Dermis blood vessel endothelial cell (primary cell): ENCODE data around the gene SART3. TPM values are rescaled to one million over a fixed set of nuclear protein-coding genes. Genes with fewer than 3 reads are reported as not detected.
"Not testable (repeated sequence)": the region's sequence is repeated elsewhere in the genome, so short reads cannot be mapped to it uniquely, and the experiment has no call there.

Experiments used
- DNase-seq: peaks from one replicate; pipeline ENCODE4 v3.0.0; 2010
- total RNA-seq: library from RNA; depleted of rRNA; stranded (reverse); fragments of >200 nt; gene quantifications from 2 replicates; pipeline ENCODE4 v1.2.3, GENCODE V29; 2014

Gene SART3
- total RNA-seq, 1 donor from 2014 or later: 76.7 TPM

DNA sequence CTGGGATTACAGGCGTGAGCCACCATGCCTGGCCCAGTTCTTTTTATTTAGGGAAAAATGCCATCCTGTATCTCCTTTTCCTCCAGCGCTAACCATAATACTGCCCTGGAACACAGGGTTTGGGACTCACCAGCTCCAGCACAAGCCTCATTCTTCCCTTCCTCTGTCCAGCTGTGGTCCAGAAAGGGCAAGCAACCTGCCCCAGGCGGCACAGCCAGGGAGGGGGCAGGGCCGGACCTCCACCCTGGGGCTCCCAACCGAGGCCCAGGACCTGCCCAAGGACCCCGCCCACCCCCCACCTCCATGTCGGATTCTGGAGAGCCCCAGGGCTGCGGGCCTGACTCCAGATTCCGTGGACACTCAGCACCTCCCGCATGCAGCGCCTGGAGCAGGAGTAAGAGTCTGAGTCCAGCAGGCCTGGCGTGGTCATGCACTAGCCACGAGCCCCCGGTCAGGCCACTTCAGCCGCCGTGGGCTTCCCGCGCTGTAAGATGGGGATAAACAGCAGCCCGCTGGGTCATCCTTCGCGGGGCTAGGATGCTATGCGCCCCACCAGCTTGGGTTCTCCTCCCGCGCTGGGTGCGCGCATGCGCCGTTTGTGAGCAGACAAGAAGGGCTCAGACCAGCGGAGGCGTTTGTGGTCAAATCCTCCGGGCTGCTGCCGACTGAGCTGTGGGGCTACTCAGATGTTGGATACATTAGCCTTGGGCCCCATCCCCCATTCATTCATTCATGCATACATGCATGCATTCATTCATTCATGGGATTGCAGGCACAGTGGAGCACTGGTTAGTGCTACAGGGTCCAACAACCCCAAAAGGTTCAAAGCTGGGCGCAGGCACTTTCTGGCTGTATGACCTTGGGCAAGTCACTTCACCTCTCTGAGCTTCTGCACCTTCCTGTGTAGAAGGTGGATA is 20.6 kb upstream of the SART3 start:
- DNase-seq: no peak

DNA sequence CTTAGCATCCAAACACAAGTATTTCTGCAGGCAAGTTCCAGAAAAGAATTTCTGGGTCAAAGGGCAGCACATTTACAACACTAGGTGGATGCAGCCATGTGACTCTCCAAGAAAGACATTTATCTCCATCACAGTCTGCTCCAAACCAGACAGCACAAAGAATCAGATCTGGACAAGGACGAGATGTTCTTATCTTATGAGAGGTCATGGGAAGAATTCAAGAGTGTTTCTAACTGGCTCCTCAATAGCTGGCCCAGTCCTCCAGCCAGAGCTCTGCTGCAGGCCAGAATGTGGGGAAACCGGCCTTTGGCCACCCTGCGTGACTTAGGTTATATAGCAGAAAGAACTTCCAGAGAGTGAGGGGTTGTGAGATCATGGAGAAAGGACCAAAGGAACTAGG is 19.6 kb upstream of the SART3 start:
- no peak for DNase-seq

DNA sequence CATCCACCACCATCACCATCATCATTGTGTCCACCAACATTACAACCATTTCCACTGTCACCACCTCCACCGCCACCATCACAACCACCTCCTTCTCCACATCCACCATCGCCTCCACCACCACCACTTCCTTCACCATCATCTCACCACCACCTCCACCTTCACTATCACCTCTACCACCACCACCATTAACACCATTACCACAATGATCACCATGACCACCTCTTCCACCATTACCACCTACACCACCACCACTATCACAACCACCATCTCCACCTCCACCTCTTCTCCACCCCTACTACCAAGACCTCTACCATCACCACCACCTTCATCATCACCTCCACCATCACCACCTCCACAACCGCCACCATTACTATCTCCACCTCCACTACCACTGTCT is 17.8 kb upstream of the SART3 start:
- DNase-seq: no peak

DNA sequence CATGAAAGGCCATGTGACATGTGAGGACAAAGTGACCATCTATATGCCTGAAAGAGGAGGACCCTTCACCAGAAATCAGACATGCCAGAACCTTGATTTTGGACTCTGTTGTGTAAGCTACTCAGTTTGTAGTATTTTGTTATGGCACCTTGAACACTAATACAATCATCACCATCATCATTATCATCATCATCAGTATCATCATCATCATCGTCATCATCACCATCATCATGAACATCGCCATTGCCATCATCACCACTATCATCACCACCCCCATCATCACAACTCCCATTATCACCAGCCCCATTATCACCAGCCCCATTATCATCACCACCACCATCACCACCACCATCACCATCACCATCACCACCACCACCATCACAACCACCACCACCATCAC is 17.3 kb upstream of the SART3 start:
- no peak for DNase-seq

- no peak for DNase-seq
These were observed 16.5 kb upstream of the SART3 start for GRCh38 chr12:108577458-108577857.

DNA sequence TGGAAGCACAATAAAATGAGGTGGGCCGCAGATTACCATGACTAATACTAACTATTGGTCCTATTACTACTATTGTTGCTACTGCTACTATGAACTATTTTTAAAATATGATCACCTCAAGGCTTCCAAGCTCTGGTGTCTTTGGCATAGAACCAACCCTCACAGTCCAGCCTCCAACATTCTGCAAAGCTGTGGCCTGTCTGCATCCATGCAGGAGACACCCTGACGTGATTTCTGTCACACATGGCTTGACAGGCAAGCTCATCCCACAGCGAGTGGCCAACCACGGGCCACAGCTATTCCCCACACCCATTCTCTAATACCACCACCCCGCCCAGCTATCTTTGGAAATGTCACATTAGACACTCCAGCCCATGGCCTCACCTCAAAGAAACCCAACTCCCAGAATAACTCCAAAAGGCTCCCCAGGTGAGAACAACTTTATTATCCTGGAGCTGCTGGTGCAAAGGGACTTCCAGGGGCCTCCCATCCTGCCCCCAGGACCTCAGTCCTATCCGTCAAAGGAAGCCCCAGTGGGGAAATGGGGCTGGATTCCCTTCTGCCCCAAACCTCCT is 15.8 kb upstream of the SART3 start:
- no peak for DNase-seq

DNA sequence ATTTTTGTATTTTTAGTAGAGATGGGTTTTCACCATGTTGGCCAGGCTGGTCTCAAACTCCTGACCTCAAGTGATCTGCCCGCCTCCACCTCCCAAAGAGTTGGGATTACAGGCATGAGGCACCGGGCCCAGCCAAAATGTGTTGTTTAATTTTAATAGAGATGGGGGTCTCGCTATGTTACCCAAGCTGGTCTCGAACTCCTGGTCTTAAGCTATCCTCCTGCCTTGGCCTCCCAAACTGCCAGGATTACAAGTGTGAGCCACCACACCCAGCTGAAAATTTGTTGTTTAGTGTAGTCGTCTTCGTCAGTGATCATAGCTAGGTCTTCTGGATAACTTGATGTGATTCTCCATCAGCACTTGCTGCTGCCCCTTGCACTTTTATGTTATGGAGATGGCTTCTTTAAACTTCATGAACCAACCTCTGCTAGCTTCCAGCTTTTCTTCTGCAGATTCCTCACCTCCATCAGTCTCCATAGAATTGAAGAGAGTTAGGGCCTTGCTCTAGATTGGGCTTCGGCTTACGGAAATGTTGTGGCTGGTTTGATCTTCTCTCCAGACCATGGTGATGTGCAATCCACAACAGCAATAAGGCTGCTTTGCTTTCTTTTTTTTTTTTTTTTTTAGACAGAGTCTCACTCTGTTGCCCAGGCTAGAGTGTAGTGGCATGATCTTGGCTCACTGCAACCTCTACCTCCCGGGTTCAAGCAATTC is 14.4 kb upstream of the SART3 start:
- DNase-seq: no peak

DNA sequence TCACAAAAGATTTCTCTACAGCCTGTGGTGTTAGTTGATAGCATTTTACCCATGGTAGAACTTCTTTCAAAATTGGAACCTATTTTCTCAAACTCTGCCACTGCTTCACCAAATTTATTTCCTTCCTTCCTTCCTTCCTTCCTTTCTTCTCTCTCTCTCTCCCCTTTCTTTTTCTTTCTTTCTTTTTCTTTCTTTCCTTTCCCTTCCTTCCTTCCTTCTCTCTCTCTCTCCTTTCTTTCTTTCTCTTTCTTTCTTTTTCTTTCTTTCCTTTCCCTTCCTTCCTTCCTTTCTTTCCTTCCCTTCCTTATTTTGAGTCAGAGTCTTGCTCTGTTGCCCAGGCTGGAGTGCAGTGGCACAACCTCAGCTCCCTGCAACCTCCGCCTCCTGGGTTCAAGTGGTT is 13.3 kb upstream of the SART3 start:
- not testable (repeated sequence) for DNase-seq

GRCh38 chr12:108573317-108573716 is 12.3 kb upstream of the SART3 start:
- DNase-seq: no peak

DNA sequence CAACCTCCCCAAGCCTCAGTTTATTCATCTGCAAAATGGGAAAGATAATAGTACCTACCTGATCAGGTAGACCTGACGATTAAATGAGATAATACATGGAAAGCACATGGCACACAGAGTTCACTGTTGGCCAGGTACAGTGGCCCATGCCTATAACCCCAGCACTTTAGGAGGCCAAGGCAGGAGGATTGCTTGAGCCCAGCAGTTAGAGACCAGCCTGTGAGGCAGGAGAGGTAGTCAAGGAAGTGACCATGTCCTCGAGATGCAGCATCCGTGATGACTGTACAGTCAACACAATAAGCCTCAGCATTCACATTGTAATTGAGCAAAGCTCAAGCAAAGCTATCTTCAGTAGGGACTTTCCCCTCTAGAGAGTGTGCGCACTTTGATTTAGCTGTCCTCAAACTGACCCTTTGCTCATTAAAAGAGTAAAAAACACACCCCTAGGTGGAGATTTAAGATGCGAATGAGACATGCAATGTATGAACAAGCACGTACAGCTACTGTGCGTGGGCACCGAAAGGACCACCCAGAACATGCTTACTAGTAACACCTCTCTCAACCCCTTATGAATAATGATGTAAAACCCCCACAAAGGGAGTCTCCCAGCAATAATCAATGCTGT is 11.3 kb upstream of the SART3 start:
- DNase-seq: peak; percentile 60

- no peak for DNase-seq
These were observed 10.7 kb upstream of the SART3 start for GRCh38 chr12:108571609-108572165.

DNA sequence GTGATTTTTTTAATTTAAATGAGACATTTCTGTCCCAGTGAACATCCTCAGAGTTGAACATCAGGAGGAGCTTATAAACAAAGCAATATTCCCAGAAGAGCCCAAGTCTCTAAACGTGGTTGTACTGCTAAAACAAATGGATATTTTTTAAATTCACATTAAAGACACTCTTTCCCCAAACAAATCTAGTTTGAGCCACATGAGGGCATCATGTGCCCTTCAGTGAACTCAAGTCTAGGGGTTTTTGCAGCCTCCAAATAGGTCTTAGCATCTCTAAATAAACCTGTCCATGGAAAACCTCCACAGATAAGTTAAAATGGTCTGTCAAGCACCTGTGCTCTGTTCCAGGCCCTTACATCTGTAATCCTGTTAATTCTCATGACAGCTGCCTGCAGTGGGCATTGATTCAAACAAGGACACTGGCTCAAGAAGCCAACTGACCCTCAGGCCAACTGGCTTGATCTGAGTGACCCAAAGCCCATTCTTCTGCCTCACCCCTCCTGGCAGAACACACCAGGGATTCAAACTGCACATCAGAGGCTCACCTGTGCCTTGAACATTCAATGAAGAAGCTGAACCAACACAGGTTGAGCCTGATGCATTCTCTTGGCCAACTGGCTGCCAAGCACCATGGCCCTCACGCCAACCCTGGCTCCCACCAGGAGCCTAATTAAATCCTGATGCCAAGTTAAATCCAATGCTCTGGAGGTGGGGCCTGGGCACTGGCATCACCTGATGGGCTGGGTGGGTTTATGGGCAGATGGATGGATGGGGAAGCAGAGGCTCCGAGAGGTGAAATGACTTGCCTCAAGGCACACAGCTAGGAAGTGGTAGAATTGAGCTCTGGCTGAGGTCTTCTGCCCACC is 10.0 kb upstream of the SART3 start:
- DNase-seq: peak; percentile 54

DNA sequence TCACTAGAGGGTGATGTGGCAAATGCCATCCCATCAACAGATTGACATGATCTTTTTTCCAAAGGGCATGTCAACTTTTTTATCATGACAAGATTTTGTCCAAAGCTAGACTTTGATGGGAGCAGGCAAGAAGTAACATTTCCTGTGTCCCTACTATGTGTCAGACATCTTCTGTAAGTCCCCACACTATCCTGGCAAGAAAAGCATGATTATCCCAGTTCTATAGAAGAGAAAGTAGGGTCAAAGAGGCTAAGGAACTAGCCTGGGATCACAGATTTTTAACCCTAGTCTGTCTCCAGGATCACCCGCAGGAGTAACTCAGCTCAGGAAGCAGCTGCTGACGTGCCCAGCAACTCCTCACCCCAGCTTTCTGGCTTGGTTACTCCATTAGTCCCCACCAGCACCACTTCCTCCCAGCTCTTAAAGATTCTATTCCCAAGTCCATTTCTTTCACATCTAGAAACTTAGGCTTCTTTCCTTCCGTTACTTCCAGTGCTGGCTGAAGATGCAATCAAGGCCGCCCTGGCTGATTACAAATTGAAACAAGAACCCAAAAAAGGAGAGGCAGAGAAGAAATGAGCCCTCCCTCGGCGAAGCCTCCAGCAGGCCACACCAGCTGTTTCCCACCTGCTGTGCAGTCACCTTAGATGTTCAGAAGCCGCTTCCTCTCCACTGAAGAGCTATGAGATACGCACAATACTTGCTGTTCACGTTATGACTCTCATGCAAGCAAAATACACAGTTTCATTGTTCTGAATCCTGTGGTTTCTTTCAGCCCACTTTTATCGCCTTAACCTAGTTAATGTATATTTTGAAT is 7.6 kb upstream of the SART3 start:
- DNase-seq: peak; percentile 18

DNA sequence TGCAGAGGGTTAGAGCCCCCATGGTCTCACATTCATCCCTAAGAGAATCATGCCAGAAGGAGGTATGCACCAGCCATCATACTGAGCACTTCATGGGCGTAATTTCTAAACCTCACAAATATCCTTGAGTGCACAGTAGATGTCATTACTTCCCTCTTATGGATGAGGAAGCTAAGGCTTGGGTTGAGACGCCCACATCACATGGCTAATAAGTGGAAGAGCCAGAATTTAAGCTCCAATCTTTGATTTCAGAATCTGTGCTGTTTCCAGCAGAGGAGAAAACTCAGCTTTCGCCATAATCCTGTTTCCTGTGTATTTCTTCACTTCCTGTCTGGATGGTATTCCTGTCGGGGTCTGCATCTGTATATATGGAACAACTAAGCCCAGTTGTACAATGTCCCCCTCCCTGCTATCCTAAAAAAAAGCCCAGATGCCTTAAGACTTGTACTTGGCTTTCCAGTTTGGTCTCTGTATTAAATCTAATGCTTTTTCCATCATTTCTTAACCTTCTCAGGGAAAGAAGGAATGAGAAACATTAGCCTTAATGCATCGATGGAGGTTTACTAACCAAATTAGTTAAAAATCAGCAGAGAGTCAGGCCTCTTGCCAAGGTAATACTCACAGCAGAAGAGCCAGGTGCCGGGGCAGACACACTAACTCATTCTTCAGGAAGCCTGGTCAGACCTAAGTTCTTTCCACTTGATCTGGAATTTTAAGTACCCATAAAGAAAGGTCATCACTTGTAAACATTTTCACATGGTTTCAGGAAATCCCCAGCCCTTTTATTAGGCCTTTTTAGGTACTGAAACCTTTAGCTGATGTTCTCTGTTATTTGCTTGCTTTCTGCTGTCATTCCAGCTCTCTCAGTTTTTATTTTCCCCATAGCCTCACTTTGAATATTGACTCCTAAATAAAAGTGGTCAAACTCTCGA is 6.7 kb upstream of the SART3 start:
- DNase-seq: peak; percentile 47

DNA sequence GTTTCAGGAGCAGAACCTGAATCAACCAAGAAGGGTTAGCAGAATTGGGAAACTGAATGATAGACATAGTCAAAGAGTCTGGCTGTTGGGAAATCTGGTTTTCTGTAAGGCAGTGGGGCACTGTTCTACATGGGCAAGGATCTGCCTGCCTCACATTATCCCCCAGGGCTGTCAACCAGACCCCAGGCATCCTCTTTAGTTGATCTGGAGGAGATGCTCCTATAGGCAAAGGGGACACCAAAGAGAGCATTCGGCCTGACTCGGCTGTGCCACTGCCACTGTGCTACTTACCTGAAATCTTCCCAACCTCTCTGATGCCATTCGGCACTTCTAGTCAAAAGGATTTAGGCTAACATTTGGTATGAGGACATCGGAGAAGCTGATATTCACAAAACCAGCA is 5.5 kb upstream of the SART3 start:
- no peak for DNase-seq

DNA sequence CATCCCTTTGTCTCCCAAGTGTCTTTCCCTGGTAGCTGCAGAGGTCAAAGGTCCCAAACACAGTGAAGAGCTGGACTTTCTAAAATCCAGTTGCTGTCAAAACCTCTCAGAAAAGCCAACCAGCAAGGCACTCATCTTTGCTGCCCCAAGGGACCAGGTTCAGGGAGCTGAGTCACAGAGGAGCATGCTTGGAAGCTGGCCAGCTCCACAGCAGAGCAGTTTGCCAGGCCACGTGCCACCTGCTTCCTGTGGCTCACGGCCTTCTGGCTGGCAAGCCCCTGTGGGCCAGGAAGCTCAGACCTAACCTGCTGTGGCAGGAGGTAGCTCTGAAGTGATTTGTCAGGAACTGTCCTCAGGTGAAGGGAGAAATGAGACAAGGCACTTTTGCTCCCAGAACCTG is 5.0 kb upstream of the SART3 start:
- peak; percentile 94 for DNase-seq

DNA sequence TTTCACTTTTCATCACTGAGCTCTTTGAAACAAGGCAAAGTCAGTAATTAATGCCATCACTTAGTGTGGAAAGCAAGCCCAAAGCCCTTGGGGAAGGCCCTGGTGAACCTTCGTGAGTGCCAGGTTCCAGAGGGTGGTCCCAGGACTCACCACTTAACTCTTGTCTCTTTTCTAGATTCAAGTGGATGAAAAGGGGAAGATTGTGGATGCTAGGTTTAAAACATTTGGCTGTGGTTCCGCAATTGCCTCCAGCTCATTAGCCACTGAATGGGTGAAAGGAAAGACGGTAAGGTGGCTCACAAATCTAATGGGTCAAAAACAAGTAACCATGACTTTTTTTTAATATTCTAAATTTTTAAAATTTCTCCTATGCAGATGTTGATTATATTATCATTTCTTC is 4.2 kb upstream of the SART3 start:
- no peak for DNase-seq

GRCh38 chr12:108564724-108565123 is 3.8 kb upstream of the SART3 start:
- no peak for DNase-seq

DNA sequence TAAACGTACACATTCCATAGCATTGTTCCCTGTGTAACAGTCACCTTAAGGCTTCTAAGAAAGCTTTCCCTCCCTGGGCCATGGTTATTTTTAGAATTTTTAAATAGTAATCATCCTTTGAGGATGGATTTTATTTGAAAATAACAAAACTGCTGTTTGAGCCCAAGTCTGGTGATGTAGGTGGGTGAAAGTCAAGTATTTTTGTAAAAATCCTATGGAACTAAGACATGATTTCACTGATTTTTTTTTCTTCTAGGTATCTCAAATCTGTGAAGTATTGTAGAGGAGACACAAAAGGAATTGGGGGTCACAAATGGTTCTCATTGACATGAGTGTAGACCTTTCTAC is 2.8 kb upstream of the SART3 start:
- DNase-seq: no peak
